HCT116 (cell line): ENCODE data around the gene NR1D2.

Experiments used
- EGR1 ChIP-seq: IDR thresholded peaks from 2 replicates; pipeline ENCODE4 v1.6.1; 2012; ENCODE audit warnings: low read depth
- EZH2 ChIP-seq: fragments of 200-600 bp; sonication (generic); IDR thresholded peaks from 2 replicates; pipeline ENCODE4 v1.6.1; 2017; ENCODE audit warnings: antibody characterized with exemption, mixed run types
- JUND ChIP-seq: IDR thresholded peaks from 2 replicates; pipeline ENCODE4 v1.6.1; 2012
- POLR2A ChIP-seq: IDR thresholded peaks from 2 replicates; pipeline ENCODE4 v1.7.0; 2011; ENCODE audit warnings: borderline replicate concordance; ENCODE audit not compliant: insufficient read depth, insufficient read length; ENCODE audit errors: extremely low read depth
- POLR2AphosphoS5 ChIP-seq: IDR thresholded peaks from 2 replicates; pipeline ENCODE4 v1.6.1; 2011; ENCODE audit warnings: mild to moderate bottlenecking, low read depth, low read length, moderate library complexity
- RAD21 ChIP-seq: IDR thresholded peaks from 2 replicates; pipeline ENCODE4 v1.6.1; 2012; ENCODE audit warnings: low read depth, mild to moderate bottlenecking
- SP1 ChIP-seq: IDR thresholded peaks from 2 replicates; pipeline ENCODE4 v1.6.1; 2012; ENCODE audit warnings: low read depth
- SRF ChIP-seq: IDR thresholded peaks from 2 replicates; pipeline ENCODE4 v1.6.1; 2012; ENCODE audit warnings: low read depth
- YY1 ChIP-seq: IDR thresholded peaks from 2 replicates; pipeline ENCODE4 v1.6.1; 2011; ENCODE audit warnings: low read length, low read depth, moderate library complexity, mild to moderate bottlenecking; ENCODE audit not compliant: insufficient replicate concordance; ENCODE audit errors: extremely low read depth
- ZNF274 ChIP-seq: fragments of 200-500 bp; sonication (Bioruptor generic); IDR thresholded peaks from 2 replicates; pipeline ENCODE4 v1.6.1; 2014; ENCODE audit warnings: mild to moderate bottlenecking, low read depth, low read length, inconsistent platforms
- TF ChIP-seq, protein P1 (sequence below): IDR thresholded peaks from 2 replicates; pipeline ENCODE4 v1.6.1; 2012
- TF ChIP-seq, protein P2 (sequence below), 3 experiments: fragments of 200-600 bp in 1 of 3; sonication (generic) in 1 of 3; IDR thresholded peaks in 2 of 3; conservative IDR thresholded peaks in 1 of 3; 2 replicates each; pipeline ENCODE4 v1.5.1; 2012 to 2017; ENCODE audit warnings: low read depth in 2 of 3, low read length in 2 of 3, antibody characterized with exemption in 1 of 3, borderline replicate concordance in 1 of 3, control low read depth in 1 of 3, mild to moderate bottlenecking in 1 of 3, mixed read lengths in 1 of 3, mixed run types in 1 of 3, moderate library complexity in 1 of 3; ENCODE audit not compliant: insufficient read depth in 1 of 3
- TF ChIP-seq, protein P3 (sequence below): IDR thresholded peaks from 2 replicates; pipeline ENCODE4 v1.6.1; 2012; ENCODE audit warnings: low read depth
- TF ChIP-seq, protein P4 (sequence below): IDR thresholded peaks from 2 replicates; pipeline ENCODE4 v1.6.1; 2012

DNA sequence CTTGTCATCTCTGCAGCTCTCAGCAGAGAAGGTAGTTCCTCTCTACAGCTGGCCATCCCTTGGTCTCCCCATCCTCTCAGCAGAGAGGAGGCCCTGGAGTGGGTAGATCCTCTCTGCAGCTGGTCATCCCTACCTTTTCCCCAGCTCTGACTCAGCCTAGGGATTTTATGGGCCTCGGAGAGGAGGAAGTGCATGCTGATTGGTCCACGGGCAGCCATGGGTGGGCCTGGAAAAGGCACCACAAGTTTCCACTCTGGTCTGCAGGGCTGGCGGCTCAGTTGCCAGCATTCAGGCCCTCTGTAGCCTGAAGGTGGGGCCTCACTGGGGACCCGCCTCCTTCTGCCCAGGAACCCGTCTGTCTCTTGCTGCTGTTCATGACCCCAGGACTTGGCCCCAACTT, 36.9 kb downstream of the NR1D2 start:
- TF ChIP-seq, protein P1, sequence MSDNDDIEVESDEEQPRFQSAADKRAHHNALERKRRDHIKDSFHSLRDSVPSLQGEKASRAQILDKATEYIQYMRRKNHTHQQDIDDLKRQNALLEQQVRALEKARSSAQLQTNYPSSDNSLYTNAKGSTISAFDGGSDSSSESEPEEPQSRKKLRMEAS = no peak
- TF ChIP-seq RAD21 (no peak), EGR1 (no peak), ZNF274 (no peak), POLR2AphosphoS5 (0 out of 2 replicates have a peak, but pooled peaks have one; percentile 17), POLR2A (no peak), SRF (no peak), SP1 (no peak), EZH2 (no peak), JUND (no peak), YY1 (no peak)
- TF ChIP-seq, protein P2, sequence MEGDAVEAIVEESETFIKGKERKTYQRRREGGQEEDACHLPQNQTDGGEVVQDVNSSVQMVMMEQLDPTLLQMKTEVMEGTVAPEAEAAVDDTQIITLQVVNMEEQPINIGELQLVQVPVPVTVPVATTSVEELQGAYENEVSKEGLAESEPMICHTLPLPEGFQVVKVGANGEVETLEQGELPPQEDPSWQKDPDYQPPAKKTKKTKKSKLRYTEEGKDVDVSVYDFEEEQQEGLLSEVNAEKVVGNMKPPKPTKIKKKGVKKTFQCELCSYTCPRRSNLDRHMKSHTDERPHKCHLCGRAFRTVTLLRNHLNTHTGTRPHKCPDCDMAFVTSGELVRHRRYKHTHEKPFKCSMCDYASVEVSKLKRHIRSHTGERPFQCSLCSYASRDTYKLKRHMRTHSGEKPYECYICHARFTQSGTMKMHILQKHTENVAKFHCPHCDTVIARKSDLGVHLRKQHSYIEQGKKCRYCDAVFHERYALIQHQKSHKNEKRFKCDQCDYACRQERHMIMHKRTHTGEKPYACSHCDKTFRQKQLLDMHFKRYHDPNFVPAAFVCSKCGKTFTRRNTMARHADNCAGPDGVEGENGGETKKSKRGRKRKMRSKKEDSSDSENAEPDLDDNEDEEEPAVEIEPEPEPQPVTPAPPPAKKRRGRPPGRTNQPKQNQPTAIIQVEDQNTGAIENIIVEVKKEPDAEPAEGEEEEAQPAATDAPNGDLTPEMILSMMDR (IDR thresholded peaks at IDR 0.05 in 2 of 3, conservative IDR thresholded peaks at IDR 0.05 in 1 of 3; ENCODE audit: borderline replicate concordance in 1 of 3, insufficient read depth in 1 of 3, low read depth in 2 of 3, low read length in 2 of 3) = no peak
- TF ChIP-seq, protein P3, sequence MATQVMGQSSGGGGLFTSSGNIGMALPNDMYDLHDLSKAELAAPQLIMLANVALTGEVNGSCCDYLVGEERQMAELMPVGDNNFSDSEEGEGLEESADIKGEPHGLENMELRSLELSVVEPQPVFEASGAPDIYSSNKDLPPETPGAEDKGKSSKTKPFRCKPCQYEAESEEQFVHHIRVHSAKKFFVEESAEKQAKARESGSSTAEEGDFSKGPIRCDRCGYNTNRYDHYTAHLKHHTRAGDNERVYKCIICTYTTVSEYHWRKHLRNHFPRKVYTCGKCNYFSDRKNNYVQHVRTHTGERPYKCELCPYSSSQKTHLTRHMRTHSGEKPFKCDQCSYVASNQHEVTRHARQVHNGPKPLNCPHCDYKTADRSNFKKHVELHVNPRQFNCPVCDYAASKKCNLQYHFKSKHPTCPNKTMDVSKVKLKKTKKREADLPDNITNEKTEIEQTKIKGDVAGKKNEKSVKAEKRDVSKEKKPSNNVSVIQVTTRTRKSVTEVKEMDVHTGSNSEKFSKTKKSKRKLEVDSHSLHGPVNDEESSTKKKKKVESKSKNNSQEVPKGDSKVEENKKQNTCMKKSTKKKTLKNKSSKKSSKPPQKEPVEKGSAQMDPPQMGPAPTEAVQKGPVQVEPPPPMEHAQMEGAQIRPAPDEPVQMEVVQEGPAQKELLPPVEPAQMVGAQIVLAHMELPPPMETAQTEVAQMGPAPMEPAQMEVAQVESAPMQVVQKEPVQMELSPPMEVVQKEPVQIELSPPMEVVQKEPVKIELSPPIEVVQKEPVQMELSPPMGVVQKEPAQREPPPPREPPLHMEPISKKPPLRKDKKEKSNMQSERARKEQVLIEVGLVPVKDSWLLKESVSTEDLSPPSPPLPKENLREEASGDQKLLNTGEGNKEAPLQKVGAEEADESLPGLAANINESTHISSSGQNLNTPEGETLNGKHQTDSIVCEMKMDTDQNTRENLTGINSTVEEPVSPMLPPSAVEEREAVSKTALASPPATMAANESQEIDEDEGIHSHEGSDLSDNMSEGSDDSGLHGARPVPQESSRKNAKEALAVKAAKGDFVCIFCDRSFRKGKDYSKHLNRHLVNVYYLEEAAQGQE = no peak
- TF ChIP-seq, protein P4, sequence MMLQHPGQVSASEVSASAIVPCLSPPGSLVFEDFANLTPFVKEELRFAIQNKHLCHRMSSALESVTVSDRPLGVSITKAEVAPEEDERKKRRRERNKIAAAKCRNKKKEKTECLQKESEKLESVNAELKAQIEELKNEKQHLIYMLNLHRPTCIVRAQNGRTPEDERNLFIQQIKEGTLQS = no peak
